Glomerular endothelial cell (primary cell): ENCODE measurements around the gene FCAMR. TPM values are rescaled to one million over a fixed set of nuclear protein-coding genes. Genes with fewer than 3 reads are reported as not detected.
"Not testable (repeated sequence)": the region's sequence is repeated elsewhere in the genome, so short reads cannot be mapped to it uniquely, and the experiment has no call there.

Experiments
- DNase-seq: peaks from one replicate; pipeline ENCODE4 v3.0.0-alpha.2; 2011; ENCODE audit warnings: low read depth, low spot score; ENCODE audit errors: extremely low read depth
- total RNA-seq: library from RNA; depleted of rRNA; stranded (reverse); fragments of >200 nt; gene quantifications from 2 replicates; pipeline ENCODE4 v1.2.3, GENCODE V29; 2015

The FCAMR gene
- total RNA-seq, 1 donor from 2014 or later = not detected

- DNase-seq = no peak
These were observed 32.8 kb downstream of the FCAMR start for GRCh38 chr1:206937425-206937824.

- no peak for DNase-seq
These were observed 34.7 kb downstream of the FCAMR start for GRCh38 chr1:206935491-206936067.

- no peak for DNase-seq
These were observed 36.8 kb downstream of the FCAMR start for GRCh38 chr1:206933333-206933945.

GRCh38 chr1:206932177-206932576 lies 38.1 kb downstream of the FCAMR start:
- no peak for DNase-seq

GRCh38 chr1:206931709-206932108 lies 38.6 kb downstream of the FCAMR start:
- DNase-seq = no peak

- no peak for DNase-seq
These were observed 40.0 kb downstream of the FCAMR start for GRCh38 chr1:206930210-206930798.

GRCh38 chr1:206929524-206929923 lies 40.7 kb downstream of the FCAMR start:
- no peak for DNase-seq

- no peak for DNase-seq
These were observed 44.0 kb downstream of the FCAMR start for GRCh38 chr1:206926286-206926685.

- no peak for DNase-seq
These were observed 45.0 kb downstream of the FCAMR start for GRCh38 chr1:206925106-206925736.

GRCh38 chr1:206924592-206925105 lies 45.6 kb downstream of the FCAMR start:
- no peak for DNase-seq

- not testable (repeated sequence) for DNase-seq
These were observed 46.2 kb downstream of the FCAMR start for GRCh38 chr1:206923961-206924557.

- DNase-seq = no peak
These were observed 47.0 kb downstream of the FCAMR start for GRCh38 chr1:206923009-206923960.

GRCh38 chr1:206922524-206922923 lies 47.7 kb downstream of the FCAMR start:
- DNase-seq = no peak

GRCh38 chr1:206921772-206922265 lies 48.4 kb downstream of the FCAMR start, which contains the start of gene FCMR:
Gene FCMR (minus strand): TSS chr1:206921941. CDS start chr1:206921854, 87 bp downstream.
- DNase-seq = no peak

- DNase-seq = no peak
These were observed 52.2 kb downstream of the FCAMR start for GRCh38 chr1:206918076-206918475.

- no peak for DNase-seq
These were observed 54.1 kb downstream of the FCAMR start for GRCh38 chr1:206916000-206916709.

GRCh38 chr1:206915030-206915735 lies 55.1 kb downstream of the FCAMR start:
- DNase-seq = no peak

- DNase-seq = no peak
These were observed 56.3 kb downstream of the FCAMR start for GRCh38 chr1:206913766-206914537.
